KMS-11 (cell line): ENCODE data around the gene SOX5.

ENCODE experiments used
- H2AFZ ChIP-seq: fragments of 200-600 bp; sonication (generic); 2 replicates; pipeline ENCODE4 v1.6.1; 2016; ENCODE audit warnings: antibody characterized with exemption, mixed run types, low read depth
- H3K27ac ChIP-seq: fragments of 200-600 bp; sonication (generic); 2 replicates; pipeline ENCODE4 v1.6.1; 2016; ENCODE audit warnings: mild to moderate bottlenecking, mixed run types
- H3K27me3 ChIP-seq: fragments of 200-600 bp; sonication (generic); 2 replicates; pipeline ENCODE4 v1.6.1; 2017; ENCODE audit warnings: mild to moderate bottlenecking, low read depth, mixed run types, moderate library complexity; ENCODE audit not compliant: insufficient read depth
- H3K36me3 ChIP-seq: fragments of 200-600 bp; sonication (generic); 2 replicates; pipeline ENCODE4 v1.6.1; 2017; ENCODE audit warnings: mild to moderate bottlenecking, mixed run types; ENCODE audit not compliant: insufficient read depth
- H3K4me1 ChIP-seq: fragments of 200-600 bp; sonication (generic); 2 replicates; pipeline ENCODE4 v1.6.1; 2016; ENCODE audit warnings: mild to moderate bottlenecking, low read depth, mixed run types; ENCODE audit not compliant: poor library complexity, severe bottlenecking
- H3K4me2 ChIP-seq: fragments of 200-600 bp; sonication (generic); 2 replicates; pipeline ENCODE4 v1.7.0; 2016; ENCODE audit warnings: mild to moderate bottlenecking, mixed run types
- H3K4me3 ChIP-seq: fragments of 200-600 bp; sonication (generic); IDR thresholded peaks from 2 replicates; pipeline ENCODE4 v1.6.1; 2017; ENCODE audit warnings: low read depth, low read length, mixed read lengths; ENCODE audit not compliant: insufficient read depth
- H3K79me2 ChIP-seq: fragments of 200-600 bp; sonication (generic); 2 replicates; pipeline ENCODE4 v1.6.1; 2016; ENCODE audit warnings: low read depth, mixed run types; ENCODE audit not compliant: insufficient read depth
- H3K9ac ChIP-seq: fragments of 200-600 bp; sonication (generic); 2 replicates; pipeline ENCODE4 v1.6.1; 2016; ENCODE audit warnings: mild to moderate bottlenecking, mixed run types
- H4K20me1 ChIP-seq: fragments of 200-600 bp; sonication (generic); 2 replicates; pipeline ENCODE4 v1.6.1; 2016; ENCODE audit warnings: mild to moderate bottlenecking, mixed run types; ENCODE audit not compliant: insufficient read depth
- TF ChIP-seq, protein P1 (sequence below): fragments of 200-600 bp; sonication (generic); conservative IDR thresholded peaks from 2 replicates; pipeline ENCODE4 v1.6.1; 2017; ENCODE audit warnings: low read depth, mild to moderate bottlenecking, antibody characterized with exemption, low read length, moderate library complexity, mixed read lengths

The SOX5 gene

DNA sequence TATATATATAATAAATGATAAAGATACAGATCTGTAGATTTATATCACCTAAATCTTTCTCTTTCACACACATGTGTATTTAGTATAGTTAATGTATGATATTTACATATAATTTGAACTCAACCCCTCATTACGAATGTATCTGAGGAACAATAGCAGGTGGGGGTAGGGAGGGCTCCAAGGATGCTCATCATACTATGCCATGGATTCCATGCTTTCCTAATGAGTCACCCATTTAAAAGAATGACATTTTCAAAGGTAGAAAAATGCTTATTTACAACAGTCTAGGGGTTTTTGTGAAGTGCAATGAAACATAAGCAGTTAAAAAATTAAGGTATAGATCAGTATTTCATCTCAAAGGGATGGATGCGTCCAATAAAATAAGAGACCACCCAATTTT lies 181.6 kb downstream of the SOX5 start:
- Histone ChIP-seq H2AFZ (no peak overlapping the region), H3K36me3 (no peaks in the 10 kb centered on the region), H3K4me3 (no peak overlapping the region), H3K27ac (no peak overlapping the region), H3K4me2 (no peak overlapping the region), H4K20me1 (no peaks in the 10 kb centered on the region), H3K4me1 (no peaks in the 10 kb centered on the region), H3K9ac (no peak overlapping the region), H3K27me3 (no peaks in the 10 kb centered on the region), H3K79me2 (no peaks in the 10 kb centered on the region)
- TF ChIP-seq, protein P1, sequence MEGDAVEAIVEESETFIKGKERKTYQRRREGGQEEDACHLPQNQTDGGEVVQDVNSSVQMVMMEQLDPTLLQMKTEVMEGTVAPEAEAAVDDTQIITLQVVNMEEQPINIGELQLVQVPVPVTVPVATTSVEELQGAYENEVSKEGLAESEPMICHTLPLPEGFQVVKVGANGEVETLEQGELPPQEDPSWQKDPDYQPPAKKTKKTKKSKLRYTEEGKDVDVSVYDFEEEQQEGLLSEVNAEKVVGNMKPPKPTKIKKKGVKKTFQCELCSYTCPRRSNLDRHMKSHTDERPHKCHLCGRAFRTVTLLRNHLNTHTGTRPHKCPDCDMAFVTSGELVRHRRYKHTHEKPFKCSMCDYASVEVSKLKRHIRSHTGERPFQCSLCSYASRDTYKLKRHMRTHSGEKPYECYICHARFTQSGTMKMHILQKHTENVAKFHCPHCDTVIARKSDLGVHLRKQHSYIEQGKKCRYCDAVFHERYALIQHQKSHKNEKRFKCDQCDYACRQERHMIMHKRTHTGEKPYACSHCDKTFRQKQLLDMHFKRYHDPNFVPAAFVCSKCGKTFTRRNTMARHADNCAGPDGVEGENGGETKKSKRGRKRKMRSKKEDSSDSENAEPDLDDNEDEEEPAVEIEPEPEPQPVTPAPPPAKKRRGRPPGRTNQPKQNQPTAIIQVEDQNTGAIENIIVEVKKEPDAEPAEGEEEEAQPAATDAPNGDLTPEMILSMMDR, result no peak

GRCh38 chr12:23763724-23764123 lies 185.7 kb downstream of the SOX5 start:
- H3K4me1 ChIP-seq, result no peaks in the 10 kb centered on the region
- H3K27ac ChIP-seq, result no peak overlapping the region
- no peak overlapping the region for H3K9ac ChIP-seq
- H3K27me3 ChIP-seq, result no peaks in the 10 kb centered on the region
- no peaks in the 10 kb centered on the region for H3K36me3 ChIP-seq
- H4K20me1 ChIP-seq, result no peaks in the 10 kb centered on the region
- no peak overlapping the region for H3K4me2 ChIP-seq
- TF ChIP-seq, protein P1, result no peak
- no peak overlapping the region for H2AFZ ChIP-seq
- H3K4me3 ChIP-seq, result no peak overlapping the region
- no peaks in the 10 kb centered on the region for H3K79me2 ChIP-seq

DNA sequence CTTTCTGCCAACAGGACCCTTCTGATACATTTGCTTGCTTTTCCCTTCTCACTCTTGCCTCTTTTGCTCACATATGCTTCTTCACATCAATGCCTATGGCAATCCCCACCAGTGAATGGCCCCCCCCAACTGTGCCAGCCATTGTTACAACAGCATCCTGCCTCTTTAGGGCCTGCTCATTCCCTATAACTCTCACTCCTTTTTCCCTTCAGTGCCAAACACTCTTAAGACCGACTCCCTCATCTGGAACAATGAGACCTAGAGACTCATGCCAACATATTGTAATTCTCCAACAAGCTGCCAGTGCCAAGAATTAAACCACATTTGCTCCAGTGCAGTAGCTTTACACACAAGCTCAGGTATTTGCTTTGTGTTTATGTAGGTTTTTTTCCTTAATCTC lies 189.0 kb downstream of the SOX5 start:
- TF ChIP-seq, protein P1, result no peak
- no peak overlapping the region for H2AFZ ChIP-seq
- H3K27me3 ChIP-seq, result no peaks in the 10 kb centered on the region
- H4K20me1 ChIP-seq, result no peaks in the 10 kb centered on the region
- no peak overlapping the region for H3K27ac ChIP-seq
- H3K36me3 ChIP-seq, result no peaks in the 10 kb centered on the region
- H3K9ac ChIP-seq, result no peak overlapping the region
- H3K79me2 ChIP-seq, result no peaks in the 10 kb centered on the region
- H3K4me2 ChIP-seq, result no peak overlapping the region
- no peak overlapping the region for H3K4me3 ChIP-seq
- no peaks in the 10 kb centered on the region for H3K4me1 ChIP-seq

GRCh38 chr12:23758608-23759007 lies 190.9 kb downstream of the SOX5 start:
- H3K79me2 ChIP-seq, result no peaks in the 10 kb centered on the region
- TF ChIP-seq, protein P1, result no peak
- H2AFZ ChIP-seq, result no peak overlapping the region
- no peak overlapping the region for H3K4me2 ChIP-seq
- H4K20me1 ChIP-seq, result no peaks in the 10 kb centered on the region
- H3K27ac ChIP-seq, result no peak overlapping the region
- H3K27me3 ChIP-seq, result no peaks in the 10 kb centered on the region
- no peaks in the 10 kb centered on the region for H3K4me1 ChIP-seq
- no peak overlapping the region for H3K4me3 ChIP-seq
- H3K36me3 ChIP-seq, result no peaks in the 10 kb centered on the region
- no peak overlapping the region for H3K9ac ChIP-seq
